Measurements from ENCODE around the gene PDLIM7.

PDLIM7 gene

GRCh38 chr5:177456976-177457851 is 40.2 kb downstream of the PDLIM7 start:
- peak; percentile 90 for DNase-seq (ENCODE audit: low read depth)

- DNase-seq (ENCODE audit: low read depth), result no peak
Observed at GRCh38 chr5:177456591-177456964, 40.8 kb downstream of the PDLIM7 start.

- DNase-seq (ENCODE audit: low read depth), result no peak
Observed at GRCh38 chr5:177455661-177456590, 41.5 kb downstream of the PDLIM7 start.

- no peak for DNase-seq (ENCODE audit: low read depth)
Observed at GRCh38 chr5:177455036-177455660, 42.3 kb downstream of the PDLIM7 start.

- no peak for DNase-seq (ENCODE audit: low read depth)
Observed at GRCh38 chr5:177454397-177455035, 42.9 kb downstream of the PDLIM7 start.

GRCh38 chr5:177453852-177454396 is 43.5 kb downstream of the PDLIM7 start:
- DNase-seq (ENCODE audit: low read depth), result no peak

GRCh38 chr5:177452688-177453638 is 44.4 kb downstream of the PDLIM7 start:
- no peak for DNase-seq (ENCODE audit: low read depth)

- no peak for DNase-seq (ENCODE audit: low read depth)
Observed at GRCh38 chr5:177450667-177451424, 46.6 kb downstream of the PDLIM7 start.

GRCh38 chr5:177449140-177450061 is 48.0 kb downstream of the PDLIM7 start:
- DNase-seq (ENCODE audit: low read depth), result no peak

- no peak for DNase-seq (ENCODE audit: low read depth)
Observed at GRCh38 chr5:177448244-177448950, 49.0 kb downstream of the PDLIM7 start.

- no peak for DNase-seq (ENCODE audit: low read depth)
Observed at GRCh38 chr5:177447611-177448243, 49.7 kb downstream of the PDLIM7 start.

GRCh38 chr5:177447066-177447610 is 50.3 kb downstream of the PDLIM7 start:
- no peak for DNase-seq (ENCODE audit: low read depth)

- DNase-seq (ENCODE audit: low read depth), result no peak
Observed at GRCh38 chr5:177446200-177447065, 51.0 kb downstream of the PDLIM7 start, which contains the start of gene PRR7. Gene PRR7, plus strand, starts transcription at chr5:177446814. Its CDS starts 8,254 bp downstream, at chr5:177455068.

- DNase-seq (ENCODE audit: low read depth), result no peak
Observed at GRCh38 chr5:177445917-177446199, 51.5 kb downstream of the PDLIM7 start.

- DNase-seq (ENCODE audit: low read depth), result no peak
Observed at GRCh38 chr5:177445052-177445916, 52.1 kb downstream of the PDLIM7 start.
